ENCODE data around the gene TP53BP2. TPM values are rescaled to one million over a fixed set of nuclear protein-coding genes. Genes with fewer than 3 reads are reported as not detected.

The TP53BP2 gene
- total RNA-seq, 1 donor from 2014 or later: 46.6 TPM

GRCh38 chr1:223730479-223731132 lies 115.1 kb downstream of the TP53BP2 start:
- H3K27me3 ChIP-seq (ENCODE audit: insufficient read depth, low read length): no peaks in the 10 kb centered on the region
- H3K9me3 ChIP-seq (ENCODE audit: insufficient read depth, low read depth, low read length): no peaks in the 10 kb centered on the region
- peaks cover 79% of the 10 kb centered on the region for H4K20me1 ChIP-seq (ENCODE audit: insufficient read depth, low read length)
- Mint-ChIP-seq H3K4me3 (ENCODE audit: unreplicated experiment) (no peak overlapping the region), H3K36me3 (ENCODE audit: low read depth, unreplicated experiment) (peaks cover 32% of the 10 kb centered on the region), H3K9me3 (ENCODE audit: unreplicated experiment) (no peaks in the 10 kb centered on the region), H3K27me3 (ENCODE audit: low read depth, unreplicated experiment) (no peaks in the 10 kb centered on the region), H3K27ac (ENCODE audit: unreplicated experiment) (peak overlapping the region; percentile 94), H3K4me1 (ENCODE audit: low read depth, unreplicated experiment) (peaks cover 74% of the 10 kb centered on the region)
- no peak overlapping the region for H3K4me3 ChIP-seq (ENCODE audit: insufficient read depth, low read depth, low read length)
- H2AFZ ChIP-seq (ENCODE audit: low read depth, low read length): no peak overlapping the region
- TF ChIP-seq EZH2 (IDR thresholded peaks at IDR 0.05; ENCODE audit: insufficient read depth, low read length): no peak
- no peak for TF ChIP-seq CTCF (IDR thresholded peaks at IDR 0.05; ENCODE audit: insufficient read depth, low read depth, low read length)
- DNase-seq (ENCODE audit: low read depth) (no peak), FAIRE-seq (no peak)
- peaks cover 63% of the 10 kb centered on the region for H3K4me1 ChIP-seq (ENCODE audit: insufficient read depth, low read length)
- H3K27ac ChIP-seq (ENCODE audit: low read depth, low read length): peak overlapping the region; percentile 81
- H3K9ac ChIP-seq (ENCODE audit: low read length): peak overlapping the region; percentile 76
- H3K4me2 ChIP-seq (ENCODE audit: low read length): peak overlapping the region; percentile 81
- peaks cover 97% of the 10 kb centered on the region for H3K79me2 ChIP-seq (ENCODE audit: insufficient read depth, low read length)
- H3K36me3 ChIP-seq (ENCODE audit: insufficient read depth, low read length): peaks cover 30% of the 10 kb centered on the region

GRCh38 chr1:223729906-223730305 lies 115.8 kb downstream of the TP53BP2 start:
- no peak overlapping the region for H3K27ac ChIP-seq (ENCODE audit: low read depth, low read length)
- no peak overlapping the region for H3K4me3 ChIP-seq (ENCODE audit: insufficient read depth, low read depth, low read length)
- peaks cover 98% of the 10 kb centered on the region for H3K79me2 ChIP-seq (ENCODE audit: insufficient read depth, low read length)
- no peak overlapping the region for H3K9ac ChIP-seq (ENCODE audit: low read length)
- H3K27me3 ChIP-seq (ENCODE audit: insufficient read depth, low read length): no peaks in the 10 kb centered on the region
- H3K4me1 ChIP-seq (ENCODE audit: insufficient read depth, low read length): peaks cover 68% of the 10 kb centered on the region
- Mint-ChIP-seq H3K4me3 (ENCODE audit: unreplicated experiment) (no peak overlapping the region), H3K4me1 (ENCODE audit: low read depth, unreplicated experiment) (peaks cover 81% of the 10 kb centered on the region), H3K27ac (ENCODE audit: unreplicated experiment) (peak overlapping the region; percentile 94), H3K36me3 (ENCODE audit: low read depth, unreplicated experiment) (peaks cover 35% of the 10 kb centered on the region), H3K27me3 (ENCODE audit: low read depth, unreplicated experiment) (no peaks in the 10 kb centered on the region), H3K9me3 (ENCODE audit: unreplicated experiment) (no peaks in the 10 kb centered on the region)
- DNase-seq (ENCODE audit: low read depth): no peak
- no peaks in the 10 kb centered on the region for H3K9me3 ChIP-seq (ENCODE audit: insufficient read depth, low read depth, low read length)
- peak overlapping the region; percentile 81 for H3K4me2 ChIP-seq (ENCODE audit: low read length)
- H2AFZ ChIP-seq (ENCODE audit: low read depth, low read length): no peak overlapping the region
- peaks cover 35% of the 10 kb centered on the region for H3K36me3 ChIP-seq (ENCODE audit: insufficient read depth, low read length)
- no peak for FAIRE-seq
- TF ChIP-seq EZH2 (IDR thresholded peaks at IDR 0.05; ENCODE audit: insufficient read depth, low read length): no peak
- TF ChIP-seq CTCF (IDR thresholded peaks at IDR 0.05; ENCODE audit: insufficient read depth, low read depth, low read length): no peak
- H4K20me1 ChIP-seq (ENCODE audit: insufficient read depth, low read length): peaks cover 84% of the 10 kb centered on the region

Other genes starting within 250 kb of the TP53BP2 start
- gene CAPN8, start 180.2 kb downstream of the TP53BP2 start, total RNA-seq: not detected in 2 replicates
- 340 and 391 TPM in 2 replicates for gene CAPN2, start 133.4 kb downstream of the TP53BP2 start, total RNA-seq

Data from astrocyte (in vitro differentiated cells and primary cell).